NK-92 (cell line): ENCODE data around the gene LMBRD1.
A peak's percentile ranks its signal among the peaks of the same experiment; 100 is the strongest.
"Not testable (repeated sequence)": the region's sequence is repeated elsewhere in the genome, so short reads cannot be mapped to it uniquely, and the experiment has no call there.

Source experiments
- DNase-seq: peaks from one replicate; lab custom pipeline; 2025; ENCODE audit not compliant: unreplicated experiment; lab: John Stamatoyannopoulos, UW

The LMBRD1 gene

GRCh38 chr6:69796642-69797390 is at the start of gene LMBRD1:
Gene LMBRD1, minus strand, starts transcription at chr6:69797010. Its CDS starts 129 bp downstream, at chr6:69796881.
- DNase-seq: peak; percentile 92

DNA sequence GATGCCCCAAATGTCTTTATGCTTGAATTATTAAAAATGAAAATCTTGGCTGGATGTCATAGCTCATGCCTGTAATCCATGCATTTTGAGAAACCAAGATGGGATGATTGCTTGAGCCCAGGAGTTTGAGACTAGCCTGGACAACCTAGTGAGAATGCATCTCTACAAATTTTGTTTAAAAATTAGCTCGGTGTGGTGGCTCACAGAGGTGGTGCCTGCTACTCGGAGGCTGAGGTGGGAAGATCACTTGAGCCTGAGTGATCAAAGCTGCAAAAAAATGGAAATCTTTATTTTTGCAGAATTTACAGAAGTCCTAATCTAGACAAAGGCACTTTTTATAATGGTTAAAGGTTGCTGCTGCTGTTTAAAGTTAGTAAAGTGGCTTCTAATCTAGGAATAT is 49.5 kb upstream of the LMBRD1 start:
- DNase-seq: no peak

DNA sequence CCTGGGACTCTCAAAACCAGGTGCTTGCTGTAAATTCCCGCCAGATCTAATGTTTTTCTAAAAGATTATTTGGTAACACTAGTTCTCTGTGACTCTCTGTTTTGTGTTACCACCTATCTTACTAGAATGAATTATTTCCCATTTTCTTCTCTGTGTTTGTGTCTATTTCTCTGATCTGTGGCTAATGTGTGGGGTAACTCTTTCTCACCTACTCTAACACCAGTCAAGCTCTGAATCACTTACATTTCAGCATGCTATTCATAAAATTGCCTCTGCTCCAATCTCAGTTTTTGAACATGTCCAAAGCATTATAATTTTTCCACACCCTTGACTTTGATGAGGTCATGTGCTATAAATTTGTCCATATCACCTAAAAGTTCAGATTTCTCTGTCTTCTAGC is 46.4 kb upstream of the LMBRD1 start:
- no peak for DNase-seq

- DNase-seq: no peak
These were observed 45.1 kb upstream of the LMBRD1 start for GRCh38 chr6:69841862-69842261.

GRCh38 chr6:69835414-69836179 is 38.8 kb upstream of the LMBRD1 start:
- no peak for DNase-seq

GRCh38 chr6:69832558-69832957 is 35.7 kb upstream of the LMBRD1 start:
- DNase-seq: no peak

DNA sequence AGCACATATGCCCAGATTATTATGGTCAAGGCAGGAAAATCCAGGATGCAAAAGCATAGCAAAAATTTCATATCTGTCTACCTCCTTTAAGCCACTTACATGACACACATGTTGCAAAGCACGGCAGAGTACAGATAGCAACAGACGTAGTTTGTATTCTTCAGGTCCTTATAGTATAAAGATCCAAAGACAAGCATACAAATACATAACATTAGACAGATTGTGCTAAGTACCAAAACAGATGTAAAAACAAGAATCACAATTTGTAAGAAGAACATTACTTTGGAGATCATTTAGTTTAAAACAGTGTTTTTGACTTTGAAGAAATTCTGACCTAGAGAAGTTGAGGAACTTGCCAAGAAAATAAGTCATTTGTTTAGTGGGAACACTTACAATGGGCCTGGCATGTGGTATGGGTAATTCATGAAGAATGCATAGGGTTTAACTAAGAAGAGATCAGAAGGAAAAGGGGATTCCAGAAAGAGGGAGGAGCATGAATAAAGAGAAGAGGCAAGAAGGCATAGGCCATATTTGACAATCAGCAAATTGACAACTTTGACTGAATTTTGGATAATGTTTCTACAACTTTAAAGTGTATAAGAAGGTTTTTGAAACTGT is 30.6 kb upstream of the LMBRD1 start:
- DNase-seq: no peak

GRCh38 chr6:69825904-69826303 is 29.1 kb upstream of the LMBRD1 start:
- no peak for DNase-seq

- DNase-seq: not testable (repeated sequence)
These were observed 27.5 kb upstream of the LMBRD1 start for GRCh38 chr6:69824355-69824754.

- DNase-seq: no peak
These were observed 23.6 kb upstream of the LMBRD1 start for GRCh38 chr6:69820438-69820837.

DNA sequence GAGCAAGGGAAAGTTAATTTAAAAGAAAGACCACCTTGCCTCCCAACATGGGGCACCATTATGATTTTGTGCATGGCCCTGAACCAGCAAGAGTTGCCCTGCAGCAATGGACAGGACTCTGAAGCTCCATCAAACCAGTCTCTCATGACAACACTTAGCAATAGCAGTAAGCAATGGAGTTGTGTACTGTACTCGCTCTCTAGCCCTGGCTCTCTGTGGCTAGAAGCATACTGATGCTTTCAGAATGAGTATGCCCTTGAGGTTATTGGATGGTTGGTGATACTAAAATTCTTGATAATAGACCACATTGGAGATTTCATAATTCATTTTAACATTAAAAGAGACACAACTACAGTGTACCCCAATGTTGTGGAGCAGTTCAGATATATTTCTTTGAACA is 23.2 kb upstream of the LMBRD1 start:
- no peak for DNase-seq

DNA sequence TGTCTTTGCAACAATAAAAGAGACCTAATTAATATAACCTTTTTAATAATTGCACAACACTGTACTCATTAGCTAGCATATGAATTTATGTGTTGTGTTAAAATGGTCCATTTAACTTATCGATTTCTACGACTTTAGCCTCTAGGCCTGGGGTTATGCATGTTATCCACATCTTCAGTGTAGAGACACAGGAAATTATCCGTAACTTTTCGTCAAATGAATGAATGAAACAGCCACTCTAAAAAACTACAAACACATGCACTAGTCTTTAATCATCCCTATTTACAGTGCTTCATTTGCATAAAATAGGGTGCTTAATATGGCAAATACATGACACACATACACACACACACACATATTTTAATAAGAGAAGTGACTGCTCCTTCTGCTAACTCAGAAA is 22.3 kb upstream of the LMBRD1 start:
- no peak for DNase-seq

DNA sequence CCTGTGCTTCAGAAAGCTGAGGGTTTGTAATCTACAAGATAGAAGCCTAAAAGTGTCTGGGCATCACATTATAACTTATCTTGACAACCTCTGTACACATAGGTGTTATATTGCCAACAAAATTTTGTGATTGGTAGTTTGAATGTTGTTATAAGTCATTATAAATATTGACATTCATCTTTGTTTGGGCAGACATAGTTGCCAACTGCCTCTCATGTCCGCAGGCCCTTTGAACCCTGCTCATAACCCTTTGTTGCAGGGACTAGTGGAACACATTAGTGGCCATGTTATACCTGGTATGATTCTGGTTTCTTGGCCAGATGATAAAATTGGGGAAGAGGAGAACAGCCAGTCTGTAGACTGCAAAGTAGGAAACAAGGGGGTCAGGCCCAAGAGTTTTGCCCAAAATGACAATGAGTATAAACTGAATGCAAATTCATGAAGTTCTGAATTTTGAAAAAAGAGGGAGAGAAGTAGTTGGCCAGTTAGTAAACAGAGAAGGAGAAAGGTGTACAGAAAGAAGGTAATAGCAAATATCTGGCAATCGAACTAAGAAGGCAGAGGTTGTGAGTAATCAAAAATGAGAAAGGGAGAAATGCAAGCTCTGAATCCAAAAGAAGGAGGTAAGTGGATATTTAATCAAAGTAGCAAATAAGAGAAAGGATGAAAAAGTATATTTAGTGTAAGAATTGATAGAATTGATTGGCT is 21.6 kb upstream of the LMBRD1 start:
- no peak for DNase-seq

GRCh38 chr6:69817358-69817757 is 20.5 kb upstream of the LMBRD1 start:
- DNase-seq: no peak

DNA sequence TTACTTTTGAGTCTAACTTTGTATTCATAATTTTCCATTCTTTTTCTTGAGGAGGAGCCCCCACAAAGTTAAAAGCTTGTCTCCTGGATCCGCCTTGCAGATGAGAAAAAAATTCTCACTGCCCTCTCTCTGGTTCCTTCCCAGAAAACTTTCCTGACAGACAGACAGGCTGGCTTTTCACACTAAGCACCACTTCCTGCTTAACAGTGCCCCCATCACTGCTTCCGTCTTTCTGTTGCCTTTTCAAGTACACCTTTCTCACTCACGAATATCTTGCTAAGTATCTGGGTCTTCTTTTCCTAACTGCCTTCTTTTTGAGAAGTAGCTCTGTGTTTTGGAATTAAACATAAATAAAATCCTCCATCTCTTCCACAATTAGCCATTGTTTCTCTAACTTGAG is 19.8 kb upstream of the LMBRD1 start:
- DNase-seq: no peak

- no peak for DNase-seq
These were observed 19.2 kb upstream of the LMBRD1 start for GRCh38 chr6:69816026-69816425.

DNA sequence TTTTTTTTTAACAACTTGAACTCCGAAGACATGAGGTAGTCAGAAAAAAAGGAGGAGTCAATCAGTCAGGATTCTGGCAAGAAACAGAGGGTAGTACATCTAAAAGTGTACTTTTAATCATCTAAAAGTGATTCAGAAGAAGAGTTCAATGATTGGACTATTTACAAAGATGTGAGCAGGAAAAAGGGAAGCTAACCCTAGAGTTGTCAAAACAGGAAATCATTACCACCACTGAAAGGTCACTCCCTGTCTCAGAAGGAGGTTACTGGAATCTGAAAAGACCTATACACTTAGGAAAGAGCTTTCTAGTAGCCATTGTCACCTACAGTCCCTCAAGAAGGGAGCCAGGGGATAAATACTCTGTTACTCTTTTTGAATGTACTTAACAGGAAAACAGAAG is 16.7 kb upstream of the LMBRD1 start:
- no peak for DNase-seq

DNA sequence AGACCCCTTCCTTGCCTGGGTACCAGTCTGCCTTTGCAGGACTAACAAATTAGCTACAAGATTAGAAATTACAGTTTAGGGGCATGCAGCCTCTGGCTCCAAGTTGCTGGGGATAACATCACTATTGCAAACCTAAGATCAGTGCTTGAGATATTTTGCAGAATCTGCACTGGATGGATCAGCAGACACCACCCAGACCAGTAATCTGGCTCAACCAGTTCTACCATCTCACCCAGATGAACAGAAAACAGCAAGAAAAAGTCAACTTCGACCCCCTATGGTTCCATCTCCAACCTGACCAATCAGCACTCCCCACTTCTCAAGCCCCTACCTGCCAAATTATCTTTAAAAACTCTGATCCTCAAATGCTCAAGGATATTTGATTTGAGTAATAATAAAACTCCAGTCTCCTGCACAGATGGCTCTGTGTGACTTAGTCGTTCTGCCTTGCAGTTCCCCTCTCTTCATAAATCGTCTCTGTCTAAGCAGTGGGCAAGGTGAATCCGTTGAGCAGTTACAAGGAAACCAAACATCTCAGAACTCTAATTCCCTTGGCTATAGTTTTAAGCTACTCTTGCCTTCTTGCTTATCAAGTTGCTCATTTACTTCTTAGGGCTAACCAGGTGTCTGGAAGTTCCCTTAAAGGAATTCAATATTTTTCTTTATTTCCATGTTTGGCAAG is 16.1 kb upstream of the LMBRD1 start:
- DNase-seq: no peak

- DNase-seq: no peak
These were observed 6.2 kb upstream of the LMBRD1 start for GRCh38 chr6:69802995-69803394.

DNA sequence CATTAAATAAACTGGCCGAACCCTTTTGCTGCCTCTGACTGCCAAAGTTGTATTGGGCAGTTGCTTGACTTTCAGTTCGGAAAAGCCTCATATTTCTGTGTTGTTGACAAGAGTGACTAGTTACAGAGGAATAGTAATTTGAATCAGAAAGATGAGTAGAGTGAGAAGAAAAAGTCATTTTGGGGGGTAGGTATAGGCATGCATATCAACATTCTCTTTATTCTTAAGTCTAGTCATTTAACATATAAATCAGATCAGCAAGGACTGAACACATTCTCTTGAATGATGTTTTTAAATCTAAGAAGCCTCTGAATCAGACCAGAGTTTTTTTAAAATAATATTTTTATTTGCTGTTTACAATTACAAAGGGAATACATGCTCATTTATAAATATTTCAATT is 4.9 kb upstream of the LMBRD1 start:
- DNase-seq: no peak

- no peak for DNase-seq
These were observed 4.4 kb upstream of the LMBRD1 start for GRCh38 chr6:69801225-69801624.
